NOMO-1 treated with dmso at 0.1 percent for 144 hours (cell line): ENCODE measurements around the gene TREX2.

ENCODE experiments used
- DNase-seq: peaks from one replicate; lab custom pipeline; 2025; ENCODE audit not compliant: unreplicated experiment; lab: John Stamatoyannopoulos, UW

Gene TREX2, protein sequence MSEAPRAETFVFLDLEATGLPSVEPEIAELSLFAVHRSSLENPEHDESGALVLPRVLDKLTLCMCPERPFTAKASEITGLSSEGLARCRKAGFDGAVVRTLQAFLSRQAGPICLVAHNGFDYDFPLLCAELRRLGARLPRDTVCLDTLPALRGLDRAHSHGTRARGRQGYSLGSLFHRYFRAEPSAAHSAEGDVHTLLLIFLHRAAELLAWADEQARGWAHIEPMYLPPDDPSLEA

DNA sequence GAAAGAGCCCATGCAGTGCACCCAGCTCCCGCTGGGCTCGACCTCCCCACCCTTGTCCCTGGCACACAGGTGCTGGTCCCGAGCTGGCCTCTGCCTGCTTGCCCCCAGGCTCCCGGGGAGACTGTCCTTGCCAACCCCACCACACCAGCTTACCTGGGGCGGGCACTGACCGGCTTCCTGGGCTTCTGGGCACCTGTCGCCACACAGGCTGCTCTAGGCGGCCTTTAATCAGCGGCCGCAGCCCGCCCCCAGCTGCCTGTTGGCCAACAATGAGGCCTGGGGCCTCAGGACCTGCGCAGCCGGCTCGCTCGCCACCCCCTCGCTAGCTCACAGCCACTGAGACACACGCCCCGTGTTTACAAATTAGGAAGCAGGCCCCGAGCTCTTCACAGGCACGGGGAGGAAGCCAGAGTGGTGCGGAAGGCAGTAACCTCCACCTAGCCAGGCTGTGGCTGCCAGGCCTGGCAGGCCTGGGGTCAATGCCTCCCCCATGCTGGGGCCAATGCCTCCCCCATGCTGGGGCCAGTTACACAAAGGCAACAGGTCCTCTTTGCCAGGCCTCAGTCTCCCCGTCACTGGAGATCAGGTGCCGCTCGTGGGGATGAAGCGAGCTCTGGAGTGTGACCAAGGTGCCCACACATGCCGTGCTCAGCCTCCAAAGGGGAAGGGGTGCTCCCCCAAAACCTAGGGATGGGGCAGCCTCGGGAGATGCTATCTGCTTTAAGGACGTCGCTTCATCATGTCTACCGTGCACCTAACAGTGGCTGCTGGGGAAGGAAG, at the start of gene TREX2:
TSS of gene TREX2 (minus strand) at position 201 of the 780 bp plus-strand sequence. CDS start 626 bp downstream, outside the sequence.
- DNase-seq: no peak

- no peak for DNase-seq
These were observed 49.5 kb upstream of the TREX2 start for GRCh38 chrX:153495362-153495751.

GRCh38 chrX:153494541-153495361, 48.9 kb upstream of the TREX2 start, which contains the start of gene BGN:
TSS of gene BGN (plus strand) at chrX:153494980. CDS start at chrX:153504632, 9,652 bp downstream.
- DNase-seq: no peak

DNA sequence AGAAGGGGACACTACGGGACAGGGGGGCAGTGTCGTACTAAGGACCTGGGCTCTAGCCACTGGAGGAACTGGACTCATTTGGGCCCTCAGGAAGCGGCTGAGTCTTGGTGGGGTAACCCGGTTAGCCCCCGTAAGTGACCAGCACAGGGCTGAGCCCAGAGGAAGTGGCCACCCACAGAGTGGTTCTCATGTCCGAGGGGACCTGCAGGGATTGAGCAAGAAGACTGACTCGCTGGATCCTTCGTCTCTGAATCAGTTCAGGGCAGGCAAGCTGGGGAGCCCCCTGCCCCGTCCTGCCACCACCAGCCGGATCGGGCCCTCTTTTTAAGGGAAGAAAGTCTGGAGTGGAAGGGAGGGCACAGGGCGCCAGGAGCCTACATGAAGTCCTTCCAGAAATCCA, 48.2 kb upstream of the TREX2 start:
- no peak for DNase-seq

DNA sequence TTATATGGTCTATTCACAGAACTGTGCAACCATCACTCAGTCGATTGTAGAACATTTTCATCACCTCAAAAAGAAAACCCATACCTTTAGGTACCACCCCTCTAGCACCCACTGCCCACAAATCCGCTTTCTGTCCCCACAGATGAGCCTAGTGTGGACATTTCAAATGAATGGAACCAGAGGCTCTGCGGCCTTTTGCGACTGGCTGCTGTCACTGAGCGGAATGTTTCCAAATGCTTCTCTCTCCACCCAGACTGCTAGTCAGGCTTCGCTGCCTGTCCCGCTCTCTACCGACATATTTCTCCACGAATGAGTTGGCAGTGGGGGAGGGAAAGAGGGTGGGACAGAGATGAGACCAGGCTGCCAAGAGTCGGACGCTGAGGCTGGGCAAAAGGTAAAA, 47.2 kb upstream of the TREX2 start:
- DNase-seq: no peak

GRCh38 chrX:153492543-153492942, 46.7 kb upstream of the TREX2 start:
- no peak for DNase-seq

DNA sequence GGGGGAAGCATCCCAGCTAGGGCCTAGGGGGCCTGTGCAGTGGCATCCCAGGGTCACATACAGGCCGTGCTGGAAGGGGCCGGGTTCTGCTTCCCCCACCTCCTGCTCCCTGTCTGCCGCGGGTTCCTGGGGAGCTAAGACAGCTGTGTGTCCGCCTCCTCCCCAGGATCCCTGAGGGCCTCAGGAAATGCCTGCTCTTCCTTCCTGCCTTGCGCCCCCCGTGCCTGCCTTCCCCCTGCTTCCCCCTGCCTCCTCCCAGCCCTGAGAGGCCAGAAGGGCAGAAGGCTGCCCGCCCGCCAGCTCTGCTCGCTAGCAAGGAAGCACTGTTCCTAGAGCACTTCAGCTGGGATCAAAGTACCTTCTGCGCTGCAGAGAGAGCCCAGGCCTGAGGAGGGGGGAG, 46.1 kb upstream of the TREX2 start:
- DNase-seq: no peak

- no peak for DNase-seq
These were observed 45.6 kb upstream of the TREX2 start for GRCh38 chrX:153491351-153491914.

DNA sequence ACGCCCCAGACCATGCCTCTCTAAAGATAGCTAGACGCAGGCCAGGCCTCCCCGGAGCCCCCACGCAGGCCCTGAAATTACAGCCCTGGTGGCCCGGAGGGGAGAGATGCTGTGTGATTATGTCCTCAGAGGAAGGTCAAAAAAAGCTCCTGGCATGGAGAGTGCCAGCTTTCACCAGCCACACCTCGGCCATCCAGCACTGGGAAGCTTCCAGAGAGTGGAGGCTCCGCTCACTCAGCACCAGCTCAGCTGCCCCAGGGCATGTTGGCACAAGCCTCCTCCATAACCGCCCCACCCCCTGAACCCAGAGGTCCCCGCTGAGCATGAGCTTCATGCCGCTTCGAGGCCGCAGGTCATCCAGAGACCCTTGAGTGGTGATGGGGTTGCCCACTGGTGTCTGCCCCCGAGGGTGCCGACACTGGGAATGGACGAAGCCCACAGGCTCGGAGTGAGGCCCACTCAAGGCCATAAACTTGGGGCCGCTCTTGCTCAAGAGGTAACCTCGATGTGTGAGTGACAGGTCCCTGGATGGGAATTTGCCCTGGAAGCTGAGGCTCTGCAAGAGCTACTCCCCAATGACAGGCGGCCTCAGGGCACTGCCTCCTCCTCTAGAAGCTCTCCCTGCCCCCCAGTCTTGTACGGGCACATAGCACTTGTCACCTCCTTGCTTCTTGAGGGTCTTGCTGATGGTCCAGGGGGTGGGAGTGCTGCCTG, 44.5 kb upstream of the TREX2 start:
- no peak for DNase-seq

GRCh38 chrX:153488231-153488914, 42.5 kb upstream of the TREX2 start:
- DNase-seq: no peak

- DNase-seq: no peak
These were observed 41.8 kb upstream of the TREX2 start for GRCh38 chrX:153487590-153488071.

DNA sequence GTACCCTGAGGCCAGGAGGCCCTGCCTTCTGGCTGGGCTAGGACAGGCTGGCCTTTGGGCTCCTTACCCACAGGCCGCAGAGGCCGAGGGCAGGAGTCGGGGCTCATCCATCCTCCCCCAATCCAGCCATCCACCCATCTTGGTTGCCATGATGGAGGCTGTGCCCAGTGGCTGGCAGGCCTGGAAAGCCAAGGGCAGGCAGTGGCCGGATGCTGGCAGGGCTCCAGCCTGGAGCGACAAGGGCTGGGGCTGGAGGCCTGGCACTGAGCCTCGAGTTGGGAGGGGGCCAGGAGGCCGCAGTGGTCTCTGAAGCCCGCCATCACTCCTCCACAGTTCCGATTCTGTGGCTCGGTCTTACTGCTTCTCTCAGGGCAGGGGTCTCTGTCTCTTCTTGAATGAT, 40.3 kb upstream of the TREX2 start:
- DNase-seq: no peak

GRCh38 chrX:153485396-153486080, 39.7 kb upstream of the TREX2 start:
- no peak for DNase-seq

- DNase-seq: no peak
These were observed 36.6 kb upstream of the TREX2 start for GRCh38 chrX:153482376-153483015.

DNA sequence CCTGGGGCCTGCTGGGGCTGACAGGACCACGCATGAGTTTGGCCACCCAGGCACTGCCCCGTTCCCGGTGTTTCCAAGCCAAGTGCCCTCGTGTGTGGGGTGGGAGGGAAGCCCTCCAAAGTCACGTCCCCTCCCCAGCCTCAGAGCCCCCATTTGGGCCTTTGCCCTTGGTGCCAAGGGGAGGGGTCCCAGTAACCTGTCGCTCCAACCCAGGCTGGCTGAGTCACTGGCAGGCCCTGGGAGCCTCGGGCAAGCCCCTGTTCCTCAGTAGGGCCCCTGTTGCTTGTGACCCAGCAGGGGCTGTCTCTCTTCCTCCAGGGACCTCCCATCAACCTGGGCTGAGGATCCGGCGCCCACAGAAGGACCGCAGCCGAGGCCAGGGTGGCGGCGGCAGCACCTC, 35.2 kb upstream of the TREX2 start:
- DNase-seq: no peak

GRCh38 chrX:153478746-153479145, 32.9 kb upstream of the TREX2 start:
- no peak for DNase-seq

GRCh38 chrX:153477901-153478300, 32.0 kb upstream of the TREX2 start:
- DNase-seq: no peak

GRCh38 chrX:153477364-153477857, 31.6 kb upstream of the TREX2 start:
- no peak for DNase-seq
